ENCODE results near the gene DNER. TPM values are rescaled to one million over a fixed set of nuclear protein-coding genes. Genes with fewer than 3 reads are reported as not detected.

DNER gene
- total RNA-seq, 4 donors from 2014 or later = 8.9 to 29.4 (median 19.5) TPM

GRCh38 chr2:229416116-229416694, 298.1 kb downstream of the DNER start:
- peak overlapping the region; percentile 68 for H3K27ac ChIP-seq
- TF ChIP-seq EP300 (IDR thresholded peaks at IDR 0.05) = no peak
- peak in 2 of 3 donors; percentile 41 to 42 for TF ChIP-seq POLR2AphosphoS5 (IDR thresholded peaks at IDR 0.05)
- TF ChIP-seq POLR2A (IDR thresholded peaks at IDR 0.05) = peak in 1 of 2 donors; percentile 17
- TF ChIP-seq CTCF (IDR thresholded peaks at IDR 0.05) = no peak
- peaks cover 13% of the 10 kb centered on the region for H3K4me1 ChIP-seq
- peak; percentile 91 for DNase-seq (ENCODE audit: low spot score in 2 of 2)
- H3K4me3 ChIP-seq = no peak overlapping the region
- no peaks in the 10 kb centered on the region for H3K27me3 ChIP-seq
- H3K36me3 ChIP-seq = no peaks in the 10 kb centered on the region
- no peaks in the 10 kb centered on the region for H3K9me3 ChIP-seq
- WGBS = 44% methylated on average over 5 of the region's 5 CpGs

- Histone ChIP-seq H3K4me1 (peaks cover 13% of the 10 kb centered on the region), H3K9me3 (no peaks in the 10 kb centered on the region), H3K27ac (no peak overlapping the region), H3K36me3 (no peaks in the 10 kb centered on the region), H3K4me3 (no peak overlapping the region), H3K27me3 (no peaks in the 10 kb centered on the region)
- no peak for DNase-seq (ENCODE audit: low spot score in 2 of 2)
- TF ChIP-seq POLR2A (IDR thresholded peaks at IDR 0.05) = no peak
- TF ChIP-seq CTCF (IDR thresholded peaks at IDR 0.05) = no peak
- TF ChIP-seq EP300 (IDR thresholded peaks at IDR 0.05) = no peak
- no peak for TF ChIP-seq POLR2AphosphoS5 (IDR thresholded peaks at IDR 0.05)
- WGBS = 88% methylated on average over 2 of the region's 2 CpGs
Measured at GRCh38 chr2:229414631-229415030, 299.7 kb downstream of the DNER start.

GRCh38 chr2:229412686-229413085, 301.7 kb downstream of the DNER start:
- Histone ChIP-seq H3K27ac (no peak overlapping the region), H3K4me3 (no peak overlapping the region), H3K36me3 (no peaks in the 10 kb centered on the region), H3K4me1 (peaks cover 27% of the 10 kb centered on the region), H3K9me3 (no peaks in the 10 kb centered on the region), H3K27me3 (no peaks in the 10 kb centered on the region)
- 90% methylated on average over 5 of the region's 5 CpGs for WGBS
- TF ChIP-seq CTCF (IDR thresholded peaks at IDR 0.05) (no peak), POLR2AphosphoS5 (IDR thresholded peaks at IDR 0.05) (no peak), POLR2A (IDR thresholded peaks at IDR 0.05) (no peak), EP300 (IDR thresholded peaks at IDR 0.05) (no peak)
- DNase-seq (ENCODE audit: low spot score in 2 of 2) = no peak

GRCh38 chr2:229410946-229411345, 303.4 kb downstream of the DNER start:
- no peak overlapping the region for H3K27ac ChIP-seq
- peaks cover 37% of the 10 kb centered on the region for H3K4me1 ChIP-seq
- H3K9me3 ChIP-seq = no peaks in the 10 kb centered on the region
- no peak for TF ChIP-seq EP300 (IDR thresholded peaks at IDR 0.05)
- no peak for TF ChIP-seq CTCF (IDR thresholded peaks at IDR 0.05)
- TF ChIP-seq POLR2A (IDR thresholded peaks at IDR 0.05) = no peak
- no peaks in the 10 kb centered on the region for H3K27me3 ChIP-seq
- DNase-seq (ENCODE audit: low spot score in 2 of 2) = no peak
- 87% methylated on average over 5 of the region's 5 CpGs for WGBS
- no peak overlapping the region for H3K4me3 ChIP-seq
- H3K36me3 ChIP-seq = no peaks in the 10 kb centered on the region

GRCh38 chr2:229410264-229410663, 304.1 kb downstream of the DNER start:
- DNase-seq (ENCODE audit: low spot score in 2 of 2) = no peak
- H3K27ac ChIP-seq = peak overlapping the region; percentile 93
- H3K36me3 ChIP-seq = no peaks in the 10 kb centered on the region

More at GRCh38 chr2:229410264-229410663, 304.1 kb downstream of the DNER start:
- TF ChIP-seq POLR2A (IDR thresholded peaks at IDR 0.05) (no peak), EP300 (IDR thresholded peaks at IDR 0.05) (no peak), CTCF (IDR thresholded peaks at IDR 0.05) (no peak), POLR2AphosphoS5 (IDR thresholded peaks at IDR 0.05) (no peak)
- WGBS = 72% methylated on average over 6 of the region's 6 CpGs
- H3K4me1 ChIP-seq = peaks cover 38% of the 10 kb centered on the region
- no peaks in the 10 kb centered on the region for H3K27me3 ChIP-seq
- no peak overlapping the region for H3K4me3 ChIP-seq
- no peaks in the 10 kb centered on the region for H3K9me3 ChIP-seq
